ENCODE data around the gene KTN1. TPM values are rescaled to one million over a fixed set of nuclear protein-coding genes. Genes with fewer than 3 reads are reported as not detected.

The KTN1 gene
- polyA plus RNA-seq, 1 donor from 2014 or later: 95.0 TPM

DNA sequence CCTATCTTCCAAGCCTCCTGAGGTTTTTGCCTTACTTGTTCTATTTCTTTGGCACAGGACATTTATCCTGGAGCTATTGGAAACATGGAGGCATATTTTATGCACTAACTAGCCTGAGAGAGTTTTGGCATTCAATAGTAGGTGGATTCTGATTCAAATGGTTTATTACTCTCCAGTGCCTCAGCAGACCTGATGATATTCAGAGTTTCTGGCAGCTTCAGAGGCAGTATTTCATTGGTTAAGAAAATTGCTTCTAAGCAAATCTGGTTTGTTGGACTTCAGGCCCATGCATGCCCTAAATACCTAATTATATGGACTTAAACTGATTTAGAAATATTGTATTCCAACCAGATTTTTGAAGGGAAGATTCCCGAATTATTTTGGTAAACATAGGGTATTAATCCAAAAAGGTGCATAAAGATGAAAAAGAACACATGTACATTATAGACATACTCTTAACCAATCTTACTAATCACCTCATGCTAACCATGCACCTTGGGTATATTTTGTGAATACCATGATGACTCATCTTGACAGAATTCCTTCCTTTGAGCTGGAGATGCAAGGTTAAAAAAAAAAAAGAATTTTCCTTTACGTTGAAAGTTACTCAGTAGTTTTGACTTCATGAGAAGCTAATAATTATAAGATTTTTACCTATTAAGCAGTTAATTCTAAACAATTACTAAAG is 44.3 kb upstream of the KTN1 start:
- Histone ChIP-seq H3K27ac (ENCODE audit: low read length) (no peak overlapping the region), H3K9me3 (ENCODE audit: low read length) (no peaks in the 10 kb centered on the region), H3K79me2 (replicated peaks; ENCODE audit: insufficient read depth, low read length) (no peaks in the 10 kb centered on the region), H3K9ac (ENCODE audit: low read length) (no peak overlapping the region), H3K4me3 (ENCODE audit: low read length) (no peak overlapping the region), H3K9me2 (ENCODE audit: insufficient read depth, low read length) (no peaks in the 10 kb centered on the region), H3K36me3 (ENCODE audit: insufficient read depth, low read length) (no peaks in the 10 kb centered on the region), H3K27me3 (ENCODE audit: insufficient read depth, low read depth, low read length) (no peaks in the 10 kb centered on the region), H3F3A (ENCODE audit: insufficient read depth, low read length, poor library complexity, severe bottlenecking) (no peaks in the 10 kb centered on the region), H4K20me1 (ENCODE audit: insufficient read depth) (no peaks in the 10 kb centered on the region), H3K4me2 (ENCODE audit: low read length) (no peak overlapping the region), H2AFZ (ENCODE audit: low read depth, low read length) (no peak overlapping the region)
- TF ChIP-seq POLR2AphosphoS5 (IDR thresholded peaks at IDR 0.05): no peak
- TF ChIP-seq TAF1 (IDR thresholded peaks at IDR 0.05; ENCODE audit: low read depth): no peak
- no peak for TF ChIP-seq EZH2 (IDR thresholded peaks at IDR 0.05; ENCODE audit: borderline replicate concordance, insufficient read depth, low read length, poor library complexity, severe bottlenecking)
- TF ChIP-seq MXI1 (conservative IDR thresholded peaks at IDR 0.05; ENCODE audit: poor library complexity, severe bottlenecking): no peak
- TF ChIP-seq, protein P1, sequence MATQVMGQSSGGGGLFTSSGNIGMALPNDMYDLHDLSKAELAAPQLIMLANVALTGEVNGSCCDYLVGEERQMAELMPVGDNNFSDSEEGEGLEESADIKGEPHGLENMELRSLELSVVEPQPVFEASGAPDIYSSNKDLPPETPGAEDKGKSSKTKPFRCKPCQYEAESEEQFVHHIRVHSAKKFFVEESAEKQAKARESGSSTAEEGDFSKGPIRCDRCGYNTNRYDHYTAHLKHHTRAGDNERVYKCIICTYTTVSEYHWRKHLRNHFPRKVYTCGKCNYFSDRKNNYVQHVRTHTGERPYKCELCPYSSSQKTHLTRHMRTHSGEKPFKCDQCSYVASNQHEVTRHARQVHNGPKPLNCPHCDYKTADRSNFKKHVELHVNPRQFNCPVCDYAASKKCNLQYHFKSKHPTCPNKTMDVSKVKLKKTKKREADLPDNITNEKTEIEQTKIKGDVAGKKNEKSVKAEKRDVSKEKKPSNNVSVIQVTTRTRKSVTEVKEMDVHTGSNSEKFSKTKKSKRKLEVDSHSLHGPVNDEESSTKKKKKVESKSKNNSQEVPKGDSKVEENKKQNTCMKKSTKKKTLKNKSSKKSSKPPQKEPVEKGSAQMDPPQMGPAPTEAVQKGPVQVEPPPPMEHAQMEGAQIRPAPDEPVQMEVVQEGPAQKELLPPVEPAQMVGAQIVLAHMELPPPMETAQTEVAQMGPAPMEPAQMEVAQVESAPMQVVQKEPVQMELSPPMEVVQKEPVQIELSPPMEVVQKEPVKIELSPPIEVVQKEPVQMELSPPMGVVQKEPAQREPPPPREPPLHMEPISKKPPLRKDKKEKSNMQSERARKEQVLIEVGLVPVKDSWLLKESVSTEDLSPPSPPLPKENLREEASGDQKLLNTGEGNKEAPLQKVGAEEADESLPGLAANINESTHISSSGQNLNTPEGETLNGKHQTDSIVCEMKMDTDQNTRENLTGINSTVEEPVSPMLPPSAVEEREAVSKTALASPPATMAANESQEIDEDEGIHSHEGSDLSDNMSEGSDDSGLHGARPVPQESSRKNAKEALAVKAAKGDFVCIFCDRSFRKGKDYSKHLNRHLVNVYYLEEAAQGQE (IDR thresholded peaks at IDR 0.05; ENCODE audit: borderline replicate concordance): no peak
- no peak for TF ChIP-seq RAD21 (conservative IDR thresholded peaks at IDR 0.05)
- no peak for TF ChIP-seq EP300 (conservative IDR thresholded peaks at IDR 0.05; ENCODE audit: poor library complexity, severe bottlenecking)
- TF ChIP-seq, protein P2, sequence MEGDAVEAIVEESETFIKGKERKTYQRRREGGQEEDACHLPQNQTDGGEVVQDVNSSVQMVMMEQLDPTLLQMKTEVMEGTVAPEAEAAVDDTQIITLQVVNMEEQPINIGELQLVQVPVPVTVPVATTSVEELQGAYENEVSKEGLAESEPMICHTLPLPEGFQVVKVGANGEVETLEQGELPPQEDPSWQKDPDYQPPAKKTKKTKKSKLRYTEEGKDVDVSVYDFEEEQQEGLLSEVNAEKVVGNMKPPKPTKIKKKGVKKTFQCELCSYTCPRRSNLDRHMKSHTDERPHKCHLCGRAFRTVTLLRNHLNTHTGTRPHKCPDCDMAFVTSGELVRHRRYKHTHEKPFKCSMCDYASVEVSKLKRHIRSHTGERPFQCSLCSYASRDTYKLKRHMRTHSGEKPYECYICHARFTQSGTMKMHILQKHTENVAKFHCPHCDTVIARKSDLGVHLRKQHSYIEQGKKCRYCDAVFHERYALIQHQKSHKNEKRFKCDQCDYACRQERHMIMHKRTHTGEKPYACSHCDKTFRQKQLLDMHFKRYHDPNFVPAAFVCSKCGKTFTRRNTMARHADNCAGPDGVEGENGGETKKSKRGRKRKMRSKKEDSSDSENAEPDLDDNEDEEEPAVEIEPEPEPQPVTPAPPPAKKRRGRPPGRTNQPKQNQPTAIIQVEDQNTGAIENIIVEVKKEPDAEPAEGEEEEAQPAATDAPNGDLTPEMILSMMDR (IDR thresholded peaks at IDR 0.05; ENCODE audit: poor library complexity, severe bottlenecking): no peak
- no peak for TF ChIP-seq SMC3 (conservative IDR thresholded peaks at IDR 0.05; ENCODE audit: poor library complexity)

DNA sequence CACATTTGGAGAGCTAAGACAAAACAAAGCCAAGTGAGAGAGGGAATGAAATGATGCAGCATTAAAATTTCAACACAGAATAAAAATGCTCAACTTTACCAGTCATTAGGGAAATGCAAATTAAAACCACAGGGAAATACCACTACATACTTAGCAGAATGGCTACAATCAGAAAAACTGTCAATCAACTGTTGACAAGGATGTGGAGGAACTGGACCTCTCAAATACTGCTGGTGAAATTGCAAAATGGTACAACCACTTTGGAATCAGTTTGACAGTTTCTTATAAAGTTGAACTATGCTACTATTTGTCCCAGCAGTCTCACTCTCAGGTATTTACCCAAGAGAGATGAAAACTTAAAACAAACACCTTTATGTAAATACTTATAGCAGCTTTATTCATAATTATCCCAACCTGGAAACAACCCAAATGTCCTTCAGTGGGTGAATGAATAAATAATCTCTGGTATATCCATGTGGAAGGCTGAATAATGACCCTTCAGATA is 43.8 kb upstream of the KTN1 start:
- H3F3A ChIP-seq (ENCODE audit: insufficient read depth, low read length, poor library complexity, severe bottlenecking): no peaks in the 10 kb centered on the region
- no peaks in the 10 kb centered on the region for H4K20me1 ChIP-seq (ENCODE audit: insufficient read depth)
- H2AFZ ChIP-seq (ENCODE audit: low read depth, low read length): no peak overlapping the region
- no peak overlapping the region for H3K27ac ChIP-seq (ENCODE audit: low read length)
- H3K4me3 ChIP-seq (ENCODE audit: low read length): no peak overlapping the region
- H3K9ac ChIP-seq (ENCODE audit: low read length): no peak overlapping the region
- no peaks in the 10 kb centered on the region for H3K9me2 ChIP-seq (ENCODE audit: insufficient read depth, low read length)
- no peak overlapping the region for H3K4me2 ChIP-seq (ENCODE audit: low read length)
- H3K9me3 ChIP-seq (ENCODE audit: low read length): no peaks in the 10 kb centered on the region
- H3K36me3 ChIP-seq (ENCODE audit: insufficient read depth, low read length): no peaks in the 10 kb centered on the region
- no peak for TF ChIP-seq RAD21 (conservative IDR thresholded peaks at IDR 0.05)
- TF ChIP-seq, protein P1 (IDR thresholded peaks at IDR 0.05; ENCODE audit: borderline replicate concordance): no peak
- TF ChIP-seq EP300 (conservative IDR thresholded peaks at IDR 0.05; ENCODE audit: poor library complexity, severe bottlenecking): no peak
- no peak for TF ChIP-seq TAF1 (IDR thresholded peaks at IDR 0.05; ENCODE audit: low read depth)
- TF ChIP-seq, protein P2 (IDR thresholded peaks at IDR 0.05; ENCODE audit: poor library complexity, severe bottlenecking): no peak
- TF ChIP-seq MXI1 (conservative IDR thresholded peaks at IDR 0.05; ENCODE audit: poor library complexity, severe bottlenecking): no peak
- TF ChIP-seq SMC3 (conservative IDR thresholded peaks at IDR 0.05; ENCODE audit: poor library complexity): no peak
- no peak for TF ChIP-seq POLR2AphosphoS5 (IDR thresholded peaks at IDR 0.05)
- no peaks in the 10 kb centered on the region for H3K79me2 ChIP-seq (replicated peaks; ENCODE audit: insufficient read depth, low read length)
- H3K27me3 ChIP-seq (ENCODE audit: insufficient read depth, low read depth, low read length): no peaks in the 10 kb centered on the region

All from neural cell (in vitro differentiated cells).